Fibroblast of skin of right quadriceps (primary cell): ENCODE data around the gene HNF4A.
"Not testable (repeated sequence)": the region's sequence is repeated elsewhere in the genome, so short reads cannot be mapped to it uniquely, and the experiment has no call there.

Source experiments
- DNase-seq: peaks from one replicate; pipeline ENCODE4 v3.0.0-alpha.2; 2013

Gene HNF4A

GRCh38 chr20:44345941-44346340 lies 9.6 kb upstream of the HNF4A start:
- not testable (repeated sequence) for DNase-seq

- DNase-seq: no peak
Measured at GRCh38 chr20:44348168-44348659, 7.3 kb upstream of the HNF4A start.

- no peak for DNase-seq
Measured at GRCh38 chr20:44349349-44349748, 6.2 kb upstream of the HNF4A start.

GRCh38 chr20:44350567-44350966 lies 4.9 kb upstream of the HNF4A start:
- DNase-seq: no peak

GRCh38 chr20:44354979-44355497 lies 461 bp upstream of the HNF4A start:
- no peak for DNase-seq

GRCh38 chr20:44356353-44356723 lies 839 bp downstream of the HNF4A start:
- DNase-seq: no peak

- DNase-seq: no peak
Measured at GRCh38 chr20:44357020-44357419, 1.5 kb downstream of the HNF4A start.

- DNase-seq: no peak
Measured at GRCh38 chr20:44357555-44358125, 2.1 kb downstream of the HNF4A start.

GRCh38 chr20:44358776-44359175 lies 3.3 kb downstream of the HNF4A start:
- DNase-seq: no peak

- no peak for DNase-seq
Measured at GRCh38 chr20:44360221-44360620, 4.7 kb downstream of the HNF4A start.

- DNase-seq: no peak
Measured at GRCh38 chr20:44361021-44361420, 5.5 kb downstream of the HNF4A start.

GRCh38 chr20:44362466-44362940 lies 7.0 kb downstream of the HNF4A start:
- no peak for DNase-seq

- no peak for DNase-seq
Measured at GRCh38 chr20:44364068-44364467, 8.6 kb downstream of the HNF4A start.

- no peak for DNase-seq
Measured at GRCh38 chr20:44364780-44365179, 9.3 kb downstream of the HNF4A start.

GRCh38 chr20:44367746-44368145 lies 12.2 kb downstream of the HNF4A start:
- DNase-seq: no peak

- no peak for DNase-seq
Measured at GRCh38 chr20:44370639-44371218, 15.2 kb downstream of the HNF4A start.

- DNase-seq: no peak
Measured at GRCh38 chr20:44382641-44383040, 27.1 kb downstream of the HNF4A start.

- DNase-seq: peak; percentile 47
Measured at GRCh38 chr20:44384423-44385027, 29.0 kb downstream of the HNF4A start.

- DNase-seq: peak; percentile 64
Measured at GRCh38 chr20:44388466-44389023, 33.0 kb downstream of the HNF4A start.

GRCh38 chr20:44389871-44390270 lies 34.4 kb downstream of the HNF4A start:
- no peak for DNase-seq

- no peak for DNase-seq
Measured at GRCh38 chr20:44390280-44390679, 34.8 kb downstream of the HNF4A start.

- DNase-seq: no peak
Measured at GRCh38 chr20:44392088-44392775, 36.7 kb downstream of the HNF4A start.
